ENCODE data around the gene MOCS3.
A peak's percentile ranks its signal among the peaks of the same experiment; 100 is the strongest.

MOCS3 gene

DNA sequence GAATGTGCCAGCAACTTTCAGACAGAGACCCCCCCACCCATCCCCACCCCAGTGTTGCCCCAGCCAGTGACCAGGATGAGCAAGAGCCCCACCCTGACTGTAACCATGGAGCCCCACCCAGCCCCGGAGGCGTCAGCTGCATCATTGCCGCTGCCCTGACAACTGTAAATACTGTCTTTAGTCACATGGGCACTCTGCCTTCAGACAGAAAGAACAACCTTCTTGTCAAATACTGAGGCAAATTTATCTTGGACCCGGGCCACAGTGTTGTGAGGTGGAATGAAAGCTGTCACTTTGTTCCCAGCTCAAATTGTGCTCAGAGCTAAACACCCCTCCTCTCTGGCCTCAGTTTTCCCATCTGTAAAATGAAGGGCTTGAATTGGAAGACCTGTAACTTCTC, 23.7 kb downstream of the MOCS3 start:
- DNase-seq (ENCODE audit: low spot score): peak; percentile 88

DNA sequence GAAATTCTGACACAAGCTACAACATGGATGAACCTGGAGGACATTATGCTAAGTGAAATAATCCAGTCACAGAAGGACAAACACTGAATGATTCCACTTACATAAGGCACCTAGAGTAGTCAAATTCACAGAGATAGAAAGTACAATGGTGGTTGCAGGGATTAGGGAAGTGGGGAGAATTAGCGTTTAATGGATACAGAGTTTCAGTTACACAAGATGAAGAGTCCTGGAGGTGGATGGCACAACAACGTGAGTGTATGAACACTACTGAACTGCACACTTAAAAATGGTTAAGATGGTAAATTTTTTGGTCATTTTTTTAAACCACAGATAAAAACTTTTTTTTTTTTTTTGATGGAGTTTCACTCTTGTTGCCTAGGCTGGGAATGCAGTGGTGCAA, 24.7 kb downstream of the MOCS3 start:
- no peak for DNase-seq (ENCODE audit: low spot score)

DNA sequence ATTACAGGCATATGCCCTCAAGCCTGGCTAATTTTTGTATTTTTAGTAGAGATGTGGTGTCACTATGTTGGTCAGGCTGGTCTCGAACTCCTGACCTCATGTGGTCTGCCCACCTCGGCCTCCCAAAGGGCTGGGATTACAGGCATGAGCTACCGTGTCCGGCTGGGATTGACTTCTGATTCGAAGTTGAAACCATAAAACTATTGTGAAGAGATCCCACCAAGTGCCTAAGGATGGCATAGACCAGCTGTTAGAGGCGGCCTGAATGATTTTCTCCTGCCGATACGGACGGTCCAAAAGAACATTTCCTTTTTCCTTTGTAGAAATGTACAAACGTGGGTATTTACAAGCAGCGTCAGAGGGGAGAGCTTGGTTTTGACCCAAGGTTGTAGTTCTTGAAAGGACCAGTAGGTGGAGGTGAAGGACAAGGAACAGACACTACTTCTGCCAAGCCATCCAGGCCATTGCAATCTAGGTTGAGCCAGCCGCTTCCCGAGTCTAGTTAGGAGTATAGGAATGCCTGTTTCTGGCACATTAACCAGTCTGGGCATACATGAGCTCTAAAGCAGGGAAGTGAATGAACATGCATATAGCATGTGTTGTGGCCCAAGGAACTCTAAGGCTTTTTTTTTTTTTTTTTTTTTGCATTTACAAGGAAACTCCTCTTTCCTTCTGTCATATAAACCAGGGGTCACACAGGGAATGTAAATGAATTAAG, 29.0 kb downstream of the MOCS3 start:
- peak; percentile 79 for DNase-seq (ENCODE audit: low spot score)

DNA sequence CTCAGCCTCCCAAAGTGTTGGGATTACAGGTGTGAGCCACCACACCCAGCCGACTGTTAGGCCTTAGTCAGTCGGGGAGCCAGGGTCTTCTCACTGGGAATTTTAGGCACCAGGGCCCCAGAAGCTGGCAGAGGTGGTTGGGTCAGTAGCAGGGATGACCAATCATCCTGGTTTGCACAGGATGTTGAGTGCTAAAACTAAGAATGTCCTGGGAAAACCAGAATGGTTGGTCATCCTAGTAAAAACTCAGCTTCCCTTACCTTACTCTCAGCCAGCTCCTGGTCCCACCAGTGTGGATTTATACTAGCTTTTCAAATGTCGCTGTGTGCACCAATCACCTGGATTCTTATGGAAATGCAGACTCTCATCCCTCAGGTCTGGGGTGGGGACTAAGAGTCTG, 32.5 kb downstream of the MOCS3 start:
- no peak for DNase-seq (ENCODE audit: low spot score)

DNA sequence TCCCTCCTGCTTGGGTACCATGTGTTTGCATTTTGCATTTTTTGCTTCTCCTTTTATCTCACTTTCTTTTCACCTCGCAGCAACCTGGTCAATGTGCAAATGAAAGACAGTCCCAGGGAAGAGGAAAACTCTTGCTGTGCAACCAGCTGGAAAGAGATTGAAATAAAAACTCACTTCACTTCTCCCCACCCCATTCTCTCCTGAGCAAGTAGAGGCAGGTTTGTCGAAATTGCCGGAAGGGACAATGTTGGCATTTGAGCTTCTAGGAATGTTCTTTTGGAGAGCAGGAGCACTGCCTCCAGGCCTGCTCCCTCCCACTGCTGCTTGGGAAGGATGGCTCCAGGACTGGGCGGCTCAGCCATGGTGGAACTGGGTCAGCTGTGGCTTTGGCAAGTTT, 33.7 kb downstream of the MOCS3 start:
- DNase-seq (ENCODE audit: low spot score): no peak

DNA sequence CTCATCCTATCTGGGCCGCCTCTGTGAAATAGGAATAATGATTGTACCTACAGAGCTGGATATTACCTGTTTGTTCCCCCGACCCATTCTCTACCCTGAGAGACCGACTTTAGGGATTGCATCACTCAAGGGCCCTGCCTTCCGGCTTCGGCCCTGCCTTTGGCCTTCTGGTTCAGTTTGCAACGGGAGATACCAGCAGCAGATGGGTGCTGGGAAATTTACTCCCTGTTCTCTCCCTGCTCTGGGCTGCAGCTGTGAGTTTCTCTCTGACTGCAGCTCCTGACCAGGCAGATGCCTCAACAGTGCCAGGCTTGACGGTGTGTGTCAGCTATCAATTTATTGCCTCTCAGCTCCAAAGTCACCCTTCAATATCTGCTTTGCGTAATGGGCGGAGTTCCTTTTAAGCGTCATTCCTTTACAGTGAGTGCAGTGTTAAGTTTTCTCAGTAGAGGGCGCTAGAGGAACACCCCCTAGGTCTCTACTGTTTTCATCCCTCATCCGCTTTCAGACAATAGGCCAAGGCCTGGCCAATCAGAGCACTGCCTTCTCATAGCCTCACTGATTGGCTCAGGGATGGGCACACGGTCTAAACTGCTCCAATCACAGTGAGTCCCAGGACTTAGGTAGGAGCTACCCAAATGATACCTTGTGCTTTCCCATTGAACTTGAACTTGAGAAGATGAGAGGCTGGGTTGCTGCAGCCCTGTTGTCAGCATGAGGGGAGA, 34.3 kb downstream of the MOCS3 start:
- DNase-seq (ENCODE audit: low spot score): peak; percentile 98

DNA sequence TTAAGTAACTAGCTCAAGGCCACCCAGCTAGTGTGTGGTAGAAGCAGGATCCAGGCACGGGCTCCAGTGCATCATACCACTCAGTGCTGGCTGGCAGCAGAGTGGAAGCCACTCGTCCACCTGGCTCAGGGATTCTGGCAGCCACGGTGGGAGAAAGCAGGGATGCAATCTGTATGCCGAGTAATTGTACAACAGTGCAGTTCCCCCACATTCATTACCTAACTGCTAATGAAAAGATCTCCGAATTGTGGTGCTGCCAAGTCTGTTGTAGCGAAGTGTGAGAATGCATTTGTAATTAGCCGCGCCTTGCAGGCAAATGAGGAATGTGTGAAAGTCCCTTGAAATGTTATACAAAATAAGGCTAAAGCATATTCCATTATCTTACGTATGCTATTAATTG, 35.3 kb downstream of the MOCS3 start:
- DNase-seq (ENCODE audit: low spot score): no peak

DNA sequence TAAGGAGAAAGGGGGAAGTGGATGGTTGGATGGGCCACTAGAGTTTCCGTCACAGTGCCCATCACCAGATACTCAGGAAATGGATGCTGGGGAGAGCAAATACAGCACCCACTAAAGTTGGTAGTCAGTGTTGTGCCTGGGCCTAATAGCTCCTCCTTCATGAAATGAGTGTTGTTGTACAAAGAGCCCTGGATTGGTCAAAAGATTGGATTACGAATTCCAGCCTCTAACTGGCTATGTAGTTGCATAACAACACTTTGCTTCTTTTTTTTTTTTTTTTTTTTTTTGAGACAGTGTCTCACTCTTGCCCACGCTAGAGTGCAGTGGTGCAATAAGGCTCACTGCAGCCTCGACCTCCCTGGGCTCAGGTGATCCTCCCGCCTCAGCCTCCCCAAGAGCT, 36.9 kb downstream of the MOCS3 start:
- DNase-seq (ENCODE audit: low spot score): no peak

DNA sequence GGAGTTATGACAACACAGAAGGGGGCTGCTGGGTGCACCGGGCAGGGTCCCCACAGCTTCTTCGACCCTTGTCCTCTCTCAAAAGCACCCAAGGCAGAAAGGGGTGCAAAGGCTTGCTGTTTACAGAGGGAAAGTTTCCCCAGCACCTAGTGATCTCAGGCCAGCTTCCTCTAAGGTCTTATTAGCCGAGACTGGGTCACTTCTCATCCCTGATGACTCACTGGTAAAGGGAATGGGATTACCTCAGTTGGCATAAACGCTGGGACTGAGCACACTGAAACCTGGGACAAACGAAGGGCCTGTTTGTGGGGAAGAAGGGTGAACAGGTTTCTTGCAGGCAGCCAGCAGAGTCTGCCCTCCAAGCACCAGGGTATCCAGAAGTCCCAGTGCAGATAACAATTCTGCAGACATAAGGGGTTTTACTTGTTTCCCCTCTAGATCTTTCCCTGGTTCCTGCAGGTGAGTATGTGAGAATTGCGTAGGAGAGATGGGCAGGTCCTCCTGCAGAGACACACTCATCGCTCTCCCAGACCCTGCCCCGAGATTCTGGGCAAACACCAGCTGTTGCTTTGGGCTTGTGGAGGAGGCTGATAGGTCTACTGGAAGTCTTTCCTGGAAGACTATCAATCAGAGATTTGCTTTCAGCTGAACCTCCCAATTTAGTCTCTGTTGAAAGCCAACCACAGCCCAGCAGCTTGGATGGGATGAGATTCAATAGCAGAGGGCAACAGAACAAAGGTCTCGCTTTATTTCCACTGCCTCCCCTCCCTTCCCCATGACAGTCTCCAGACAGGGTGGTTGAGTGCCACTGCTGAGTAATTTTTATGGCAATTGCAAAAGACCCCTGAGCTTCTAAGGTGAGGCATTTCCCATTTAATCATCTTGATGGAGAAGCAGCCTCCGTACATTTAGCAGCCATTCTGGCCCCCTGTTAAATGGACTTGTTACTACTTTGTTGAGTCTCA, 38.6 kb downstream of the MOCS3 start:
- DNase-seq (ENCODE audit: low spot score): no peak

DNA sequence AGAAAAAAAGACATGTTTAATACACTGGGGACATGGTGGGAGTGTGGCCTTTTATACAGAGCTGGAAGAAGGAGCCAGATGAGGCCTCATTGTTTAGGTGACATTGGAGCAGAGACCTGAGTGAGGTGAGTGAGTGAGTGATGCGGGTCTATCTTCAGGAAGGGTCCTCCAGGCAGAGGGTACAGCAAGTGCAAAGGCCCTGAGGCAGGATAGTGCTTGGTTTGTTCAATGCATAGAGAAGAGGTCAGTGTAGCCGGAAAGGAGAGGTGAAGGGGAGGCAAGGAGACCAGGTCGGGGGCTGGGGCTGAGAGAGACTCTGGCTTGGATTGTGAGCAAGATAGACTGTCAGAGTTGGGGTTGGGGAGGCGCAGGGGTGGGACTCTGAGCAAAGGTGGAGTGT, 40.7 kb downstream of the MOCS3 start:
- DNase-seq (ENCODE audit: low spot score): no peak

DNA sequence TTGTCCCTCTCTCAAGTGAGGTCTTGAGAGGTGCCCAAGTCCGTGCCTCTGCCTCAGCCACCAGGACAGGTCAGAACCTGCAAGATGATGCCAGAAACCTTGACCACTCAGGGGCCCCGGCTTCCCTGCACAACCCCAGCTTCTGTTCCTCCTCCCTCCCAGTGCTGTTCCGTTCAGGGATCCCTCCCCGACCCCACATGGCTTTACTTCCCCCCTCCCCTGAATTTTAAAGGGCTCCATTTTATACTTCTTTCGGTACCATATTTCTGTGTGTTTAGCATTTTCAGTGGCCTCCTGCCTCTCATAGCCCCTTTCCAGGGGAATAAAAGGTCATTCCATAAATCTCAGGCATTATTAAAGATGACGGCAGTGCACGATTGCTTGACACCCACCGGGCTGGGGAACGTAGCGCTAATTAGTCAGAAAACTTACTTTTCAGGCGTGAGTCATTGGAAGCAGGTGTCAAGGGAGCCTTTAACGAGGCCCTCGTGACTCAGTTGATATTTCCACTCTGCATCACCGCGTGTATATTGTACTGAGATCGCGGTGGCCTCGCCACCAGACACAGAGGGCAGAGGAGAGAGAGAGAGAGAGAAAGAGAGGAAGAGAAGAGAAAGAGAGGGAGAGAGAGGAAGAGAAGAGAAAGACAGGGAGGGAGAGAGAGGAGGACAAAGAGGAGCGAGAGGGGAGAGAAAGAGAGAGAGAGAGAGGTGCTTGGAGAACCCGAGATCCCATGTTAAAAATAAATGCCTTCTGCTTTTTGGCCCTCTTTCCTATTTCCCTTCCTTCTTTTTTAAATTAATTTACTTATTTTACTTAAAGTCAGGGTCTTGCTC, 43.0 kb downstream of the MOCS3 start:
- DNase-seq (ENCODE audit: low spot score): no peak

DNA sequence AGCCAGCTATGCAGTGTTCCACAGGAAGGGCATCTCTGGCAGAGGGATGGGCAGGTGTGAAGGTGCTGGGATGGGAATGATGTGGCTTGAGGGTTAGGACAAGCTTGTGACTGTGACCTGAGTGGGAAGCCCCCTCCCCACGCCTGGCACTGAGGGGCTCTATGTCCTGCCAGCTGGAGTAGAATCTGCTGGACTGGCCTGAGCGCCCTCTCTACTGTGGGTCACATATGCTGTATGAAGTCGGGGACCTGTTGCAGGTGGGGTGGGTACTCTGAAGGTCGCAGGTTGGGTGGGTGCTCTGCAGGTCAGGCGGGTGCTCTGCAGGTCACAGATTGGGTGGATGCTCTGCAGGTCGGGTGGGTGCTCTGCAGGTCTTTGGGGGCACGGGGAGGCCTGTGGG, 44.0 kb downstream of the MOCS3 start:
- DNase-seq (ENCODE audit: low spot score): no peak

DNA sequence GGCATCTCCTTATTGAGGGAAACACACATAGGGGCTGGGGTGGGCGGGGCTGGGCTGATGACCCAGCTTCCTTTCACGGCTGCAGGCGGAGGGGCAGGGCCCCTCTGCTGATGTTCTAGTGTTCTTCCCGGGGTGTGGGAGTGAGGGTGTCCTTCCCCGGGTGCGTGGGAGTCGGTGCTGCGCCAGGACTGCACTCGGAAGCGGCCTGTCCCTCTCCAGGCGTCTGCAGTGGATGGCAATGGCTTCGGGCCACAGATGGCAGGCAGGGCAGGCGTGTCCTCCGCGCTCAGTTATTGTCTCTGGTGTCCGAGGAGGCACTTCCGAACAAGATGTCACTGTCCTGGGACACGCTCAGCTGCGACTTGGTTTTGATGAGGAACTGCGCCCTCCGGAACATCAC, 45.1 kb downstream of the MOCS3 start:
- DNase-seq (ENCODE audit: low spot score): no peak

DNA sequence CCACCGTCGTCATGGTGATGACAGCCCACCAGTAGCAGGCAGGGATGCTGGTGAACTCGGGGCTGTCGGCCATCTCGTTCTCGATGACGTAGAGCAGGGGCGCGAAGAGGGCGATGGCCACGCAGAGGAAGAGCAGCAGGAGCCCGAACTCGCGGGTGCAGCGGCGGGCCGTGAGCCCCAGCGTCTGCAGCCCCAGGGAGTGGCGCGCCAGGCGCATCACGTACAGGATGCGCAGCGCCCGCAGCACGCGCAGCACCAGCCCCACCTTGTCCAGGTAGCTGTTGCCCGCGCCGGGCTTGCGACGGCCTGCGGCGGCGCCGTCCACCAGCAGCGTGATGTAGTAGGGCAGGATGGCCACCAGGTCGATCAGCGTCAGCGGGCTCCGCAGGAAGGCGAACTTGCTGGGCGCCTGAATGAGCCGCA, 45.7 kb downstream of the MOCS3 start:
- DNase-seq (ENCODE audit: low spot score): no peak

DNA sequence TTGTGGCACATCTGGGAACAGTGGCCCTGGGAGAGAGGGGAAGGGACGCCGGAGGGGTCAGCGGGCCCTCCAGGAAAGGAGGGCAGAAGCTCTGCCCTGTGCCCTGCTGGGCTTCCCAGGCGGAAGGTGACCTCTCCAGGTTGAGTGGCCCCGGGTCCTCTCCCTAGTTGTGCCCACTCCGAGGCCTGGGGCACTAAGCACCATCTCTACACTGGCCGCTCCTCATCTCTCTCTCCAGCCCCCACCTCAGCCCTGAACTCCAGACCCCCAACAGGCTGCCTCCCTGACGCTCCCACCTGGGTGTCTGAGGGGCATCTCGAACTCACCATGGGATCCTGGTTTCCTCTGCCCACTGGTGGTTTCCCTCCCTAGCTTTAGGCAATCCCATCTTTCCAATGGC, 46.2 kb downstream of the MOCS3 start:
- DNase-seq (ENCODE audit: low spot score): no peak

DNA sequence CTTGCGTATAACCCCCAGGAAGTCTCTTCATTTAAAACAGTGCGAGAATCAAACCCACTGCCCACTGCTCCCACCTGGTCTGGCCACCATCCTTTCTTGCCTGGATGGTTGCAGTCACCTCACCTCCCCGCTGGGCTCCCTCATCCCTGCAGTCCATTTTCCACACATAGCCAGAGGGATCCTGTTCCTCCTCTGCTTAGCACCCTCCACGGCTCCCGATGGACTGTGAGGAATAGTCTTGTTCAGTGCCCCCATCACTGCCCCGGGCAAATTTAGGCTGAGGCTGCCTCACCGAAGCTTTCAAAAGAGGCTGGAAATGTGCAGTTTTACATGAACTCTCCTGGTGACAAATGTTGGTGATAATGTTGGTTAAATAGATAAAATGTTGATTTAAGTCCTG, 46.6 kb downstream of the MOCS3 start:
- no peak for DNase-seq (ENCODE audit: low spot score)

DNA sequence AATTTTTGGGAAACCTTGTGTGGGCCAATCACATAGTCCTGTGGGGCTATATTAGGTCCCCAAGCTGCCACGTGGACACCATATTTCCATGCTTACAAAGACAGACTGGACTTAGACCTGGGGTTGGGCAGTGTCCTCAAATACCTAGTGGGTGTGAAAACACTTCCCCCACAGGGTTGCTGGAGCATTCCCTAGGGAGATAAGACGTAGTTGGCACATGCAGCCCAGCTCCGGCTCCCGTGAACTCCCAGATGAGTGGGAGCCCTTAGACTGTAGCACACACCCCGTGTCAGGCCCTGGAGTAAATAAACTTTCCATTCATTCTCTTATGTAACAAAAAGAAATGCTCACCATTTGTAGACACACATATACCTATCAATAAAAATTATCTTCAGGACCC, 50.1 kb downstream of the MOCS3 start:
- no peak for DNase-seq (ENCODE audit: low spot score)

DNA sequence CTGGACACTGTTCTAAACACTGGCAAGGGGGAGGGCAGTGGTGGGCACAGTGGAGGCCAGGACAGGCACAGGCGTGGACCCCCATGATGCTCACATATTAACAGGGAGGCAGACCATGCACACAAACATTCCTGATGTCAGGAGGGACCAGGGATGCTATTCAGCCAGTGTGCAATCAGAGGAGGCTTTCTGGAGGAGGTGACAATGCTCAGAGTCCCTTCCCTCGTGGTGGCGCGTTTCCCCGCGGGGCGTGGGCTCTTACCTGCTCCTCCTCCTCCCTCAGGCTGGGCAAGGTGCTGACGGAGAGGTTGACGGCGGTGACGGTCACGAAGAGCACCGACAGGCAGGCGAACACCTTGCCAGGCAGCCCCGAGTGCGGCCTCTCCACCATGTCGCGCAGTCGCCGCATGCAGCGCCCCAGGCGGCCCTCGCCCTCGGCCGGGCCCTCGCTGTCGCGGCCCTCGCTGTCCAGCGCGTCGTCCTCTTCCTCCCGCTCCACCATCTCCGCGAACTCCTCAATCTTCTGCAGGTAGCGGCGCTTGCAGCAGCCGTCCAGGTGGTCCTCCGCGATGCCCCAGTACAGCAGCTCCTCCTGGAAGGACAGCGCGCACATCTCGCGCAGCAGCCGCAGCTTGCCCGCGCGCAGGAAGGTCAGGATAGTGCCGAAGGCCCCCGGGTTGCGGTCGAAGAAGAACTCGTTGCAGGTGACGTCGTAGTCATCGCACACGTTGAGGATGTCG, 50.9 kb downstream of the MOCS3 start:
- DNase-seq (ENCODE audit: low spot score): no peak

DNA sequence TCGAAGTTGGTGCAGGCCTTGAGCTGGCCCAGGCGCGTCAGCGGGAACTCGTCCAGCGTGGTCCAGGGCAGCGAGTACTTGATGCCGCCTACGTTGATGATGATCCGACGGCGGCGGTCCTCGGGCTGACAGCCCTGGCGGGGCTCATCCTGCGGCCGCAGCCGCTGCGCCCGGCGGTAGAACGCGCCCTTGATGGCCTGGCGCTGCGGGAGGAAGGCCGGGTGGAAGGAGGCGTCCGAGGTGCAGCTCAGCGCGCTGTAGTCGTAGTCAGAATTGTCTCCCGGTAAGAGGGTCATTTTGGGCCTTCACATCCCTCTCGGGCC, 51.4 kb downstream of the MOCS3 start:
- no peak for DNase-seq (ENCODE audit: low spot score)

DNA sequence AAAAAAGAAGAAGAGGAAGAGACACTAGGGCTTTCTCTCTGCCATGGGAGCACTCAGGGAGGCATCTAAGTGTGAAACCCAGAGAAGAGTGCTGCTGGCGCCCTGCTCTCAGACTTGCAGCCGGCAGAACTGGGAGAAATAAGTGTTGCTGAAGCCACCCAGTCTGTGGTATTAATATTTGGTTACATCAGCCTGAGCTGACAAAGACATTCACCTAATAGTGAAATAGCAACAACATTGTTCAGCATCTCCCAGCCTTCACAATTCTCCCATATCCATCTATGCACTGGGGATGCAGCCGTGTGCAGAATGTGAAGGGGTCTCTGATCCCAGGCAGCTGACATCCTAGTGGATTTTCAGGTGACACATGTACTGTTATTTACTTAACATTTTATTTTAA, 52.3 kb downstream of the MOCS3 start:
- no peak for DNase-seq (ENCODE audit: low spot score)

DNA sequence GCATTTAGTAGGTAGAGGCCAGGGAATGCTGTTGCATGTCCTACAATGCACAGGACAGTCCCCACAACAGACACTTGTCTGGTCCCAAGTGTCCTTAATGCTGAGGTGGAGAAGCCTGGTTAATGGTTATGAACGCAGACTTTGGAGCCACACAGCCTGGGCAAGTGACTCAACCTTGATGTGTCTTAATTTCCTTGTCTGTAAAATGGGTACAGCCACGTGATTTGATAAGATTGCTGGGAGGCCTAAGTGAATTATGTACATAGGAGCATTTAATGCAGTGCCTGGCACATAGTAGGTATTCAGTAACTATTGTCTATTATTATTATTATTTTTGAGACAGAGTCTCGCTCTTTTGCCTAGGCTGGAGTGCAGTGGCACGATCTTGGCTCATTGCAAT, 52.9 kb downstream of the MOCS3 start:
- no peak for DNase-seq (ENCODE audit: low spot score)

Measured in COLO829 (cell line).